SK-N-SH treated with all-trans-retinoic acid at 6 μM for 48 hours (cell line): Measurements from ENCODE around the gene NKD1.

Experiments used
- ATAC-seq: fragments of 200-7000 bp; cut with Tn5 transposase; 3 replicates; pipeline ENCODE4 v1.9.1; 2020; ENCODE audit warnings: mild to moderate bottlenecking, moderate library complexity
- ARNTL ChIP-seq: fragments of 450-650 bp; formaldehyde crosslinking; IDR thresholded peaks from 2 replicates; pipeline ENCODE4 v1.5.0; 2020; ENCODE audit warnings: low read depth, mild to moderate bottlenecking, moderate library complexity, borderline replicate concordance
- BACH2 ChIP-seq: fragments of 250-450 bp; sonication (Bioruptor Pico); IDR thresholded peaks from 2 replicates; pipeline ENCODE4 v1.9.0; 2021; ENCODE audit warnings: mild to moderate bottlenecking, borderline replicate concordance
- CSDC2 ChIP-seq: fragments of 250-450 bp; sonication (Bioruptor Pico); IDR thresholded peaks from 2 replicates; pipeline ENCODE4 v1.5.0; 2020; ENCODE audit warnings: mild to moderate bottlenecking, moderate library complexity
- CSRNP3 ChIP-seq: fragments of 250-450 bp; sonication (Bioruptor Pico); IDR thresholded peaks from 2 replicates; pipeline ENCODE4 v1.5.1; 2021; ENCODE audit warnings: mild to moderate bottlenecking, moderate library complexity
- GLIS3 ChIP-seq: fragments of 250-450 bp; sonication (Bioruptor Pico); IDR thresholded peaks from 2 replicates; pipeline ENCODE4 v1.5.0; 2020; ENCODE audit warnings: mild to moderate bottlenecking, moderate library complexity
- ISL1 ChIP-seq: fragments of 250-450 bp; sonication (Bioruptor Pico); IDR thresholded peaks from 2 replicates; pipeline ENCODE4 v2.1.2; 2022; ENCODE audit warnings: mild to moderate bottlenecking, moderate library complexity
- OSR1 ChIP-seq: fragments of 250-450 bp; sonication (Bioruptor Pico); IDR thresholded peaks from 2 replicates; pipeline ENCODE4 v1.8.0; 2022; ENCODE audit warnings: moderate library complexity, mild to moderate bottlenecking, inconsistent platforms
- PATZ1 ChIP-seq: fragments of 250-450 bp; sonication (Bioruptor Pico); IDR thresholded peaks from 2 replicates; pipeline ENCODE4 v1.8.0; 2020; ENCODE audit warnings: mild to moderate bottlenecking, moderate library complexity, borderline replicate concordance
- PPARA ChIP-seq: fragments of 250-450 bp; sonication (Bioruptor Pico); IDR thresholded peaks from 2 replicates; pipeline ENCODE4 v1.5.0; 2020; ENCODE audit warnings: mild to moderate bottlenecking, borderline replicate concordance
- RARB ChIP-seq: fragments of 250-450 bp; sonication (Bioruptor Pico); IDR thresholded peaks from 2 replicates; pipeline ENCODE4 v1.8.0; 2021; ENCODE audit warnings: mild to moderate bottlenecking, moderate library complexity
- SNAI2 ChIP-seq: fragments of 250-450 bp; sonication (Bioruptor Pico); IDR thresholded peaks from 2 replicates; pipeline ENCODE4 v1.5.0; 2020; ENCODE audit warnings: mild to moderate bottlenecking, moderate library complexity
- TCF4 ChIP-seq: fragments of 250-450 bp; sonication (Bioruptor Pico); IDR thresholded peaks from 2 replicates; pipeline ENCODE4 v1.8.0; 2021; ENCODE audit warnings: mild to moderate bottlenecking, moderate library complexity, borderline replicate concordance
- TOX ChIP-seq: fragments of 250-450 bp; sonication (Bioruptor Pico); IDR thresholded peaks from 2 replicates; pipeline ENCODE4 v1.8.0; 2021; ENCODE audit warnings: mild to moderate bottlenecking, moderate library complexity, borderline replicate concordance
- TSHZ2 ChIP-seq: fragments of 250-450 bp; sonication (Bioruptor Pico); IDR thresholded peaks from 2 replicates; pipeline ENCODE4 v1.5.0; 2020; ENCODE audit warnings: mild to moderate bottlenecking, moderate library complexity
- ZFP3 ChIP-seq: fragments of 250-450 bp; sonication (Bioruptor Pico); IDR thresholded peaks from 2 replicates; pipeline ENCODE4 v1.5.0; 2020; ENCODE audit warnings: mild to moderate bottlenecking, moderate library complexity
- ZFP30 ChIP-seq: fragments of 450-650 bp; formaldehyde crosslinking; IDR thresholded peaks from 2 replicates; pipeline ENCODE4 v1.5.0; 2022; ENCODE audit warnings: mild to moderate bottlenecking, moderate library complexity
- ZNF70 ChIP-seq: fragments of 450-650 bp; formaldehyde crosslinking; IDR thresholded peaks from 2 replicates; pipeline ENCODE4 v1.5.0; 2020; ENCODE audit warnings: mild to moderate bottlenecking, moderate library complexity
- ZNF8 ChIP-seq: fragments of 450-650 bp; formaldehyde crosslinking; IDR thresholded peaks from 2 replicates; pipeline ENCODE4 v1.5.0; 2020; ENCODE audit warnings: mild to moderate bottlenecking, moderate library complexity
- TF ChIP-seq, protein P1 (sequence below): fragments of 250-450 bp; sonication (Bioruptor Pico); IDR thresholded peaks from 2 replicates; pipeline ENCODE4 v1.5.1; 2020; ENCODE audit warnings: low read depth, mild to moderate bottlenecking, moderate library complexity

NKD1 gene

DNA sequence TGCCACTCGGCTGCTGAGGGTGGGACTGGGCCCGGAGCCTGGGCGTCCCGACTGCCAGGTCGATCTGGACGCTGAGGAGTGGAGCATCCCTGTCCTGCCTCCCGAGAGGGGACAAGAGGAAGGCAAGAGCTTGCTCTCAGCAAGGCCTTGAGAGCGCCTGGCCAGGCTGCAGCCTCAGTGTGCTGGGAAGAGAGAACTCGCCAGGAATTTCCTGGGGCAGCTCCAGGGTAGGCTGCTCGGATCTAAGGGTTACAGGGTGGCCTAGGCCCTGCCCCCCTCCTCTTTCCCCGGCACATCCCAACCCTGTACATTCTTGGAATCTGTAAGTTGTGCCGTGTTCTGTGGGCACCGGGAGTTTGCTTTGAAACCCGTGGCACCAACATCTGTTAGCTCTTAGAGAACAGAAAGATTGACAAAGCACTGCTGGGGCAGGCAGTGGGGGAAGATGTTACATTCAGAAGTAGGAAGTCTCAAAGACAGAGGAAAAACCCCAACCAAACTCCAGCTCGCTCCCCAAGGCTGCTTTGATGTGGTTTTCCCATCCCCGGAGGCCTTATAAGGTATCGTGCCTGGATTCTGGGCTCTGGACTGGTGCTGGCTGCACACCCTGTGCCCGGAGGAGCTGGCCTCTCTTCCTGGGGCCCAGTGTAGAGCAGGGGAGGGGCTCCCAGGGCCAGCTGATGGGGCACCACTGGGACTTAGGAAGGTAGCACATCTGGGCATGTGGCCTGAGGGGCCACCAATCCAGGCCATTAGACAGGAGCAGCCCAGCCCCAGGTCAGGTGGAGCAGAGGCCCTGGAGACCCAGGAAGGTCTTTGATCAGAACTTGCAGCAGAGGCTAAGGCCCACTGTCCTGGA is 55.2 kb downstream of the NKD1 start (continued):
- no peak for TF ChIP-seq CSRNP3
- no peak for TF ChIP-seq TOX (CRISPR knock-in tag)
- TF ChIP-seq OSR1 (CRISPR knock-in tag), result no peak
- TF ChIP-seq RARB (CRISPR knock-in tag), result no peak
- TF ChIP-seq ZNF70, result no peak
- no peak for TF ChIP-seq ZNF8 (CRISPR knock-in tag)
- TF ChIP-seq ISL1 (CRISPR knock-in tag), result no peak

DNA sequence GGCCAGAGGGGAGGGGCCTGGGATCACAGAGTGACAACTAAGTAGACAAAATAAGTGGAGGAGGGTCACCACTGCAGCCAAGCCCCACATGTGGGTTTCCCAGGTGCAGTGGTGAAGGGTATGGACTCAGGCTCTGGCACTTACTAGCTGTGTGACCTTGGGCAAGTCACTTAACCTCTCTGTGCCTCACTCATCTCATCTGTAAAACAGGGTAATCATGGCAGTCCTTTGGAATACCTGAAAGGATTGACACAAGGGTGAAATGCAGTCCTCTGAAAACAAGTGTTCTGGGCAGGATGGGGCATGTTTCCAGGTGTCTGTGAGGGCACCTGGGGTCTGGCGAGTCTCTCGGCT is 55.8 kb downstream of the NKD1 start:
- ATAC-seq, result no peak

DNA sequence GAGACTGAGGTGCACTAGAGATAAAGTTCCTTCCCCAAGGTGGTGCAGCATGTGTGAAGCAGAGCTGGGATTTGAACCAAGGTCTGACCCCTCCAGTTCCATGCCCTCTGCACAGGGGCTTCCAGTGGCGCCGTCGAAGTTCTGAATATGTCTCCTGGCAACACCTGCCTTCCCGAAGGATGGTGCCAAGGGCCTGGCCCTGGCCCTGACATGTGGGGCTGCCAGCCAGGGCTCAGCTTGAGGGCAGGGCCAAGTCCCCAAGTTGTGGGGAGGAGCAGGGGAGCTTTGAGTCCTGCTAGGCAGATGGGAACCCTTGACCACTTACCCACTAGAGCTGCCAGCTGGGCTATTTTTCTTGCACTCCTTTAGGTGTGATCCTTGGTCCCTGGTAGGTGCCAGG is 56.4 kb downstream of the NKD1 start:
- TF ChIP-seq PPARA (CRISPR knock-in tag) (no peak), BACH2 (CRISPR knock-in tag) (no peak), ZFP30 (CRISPR knock-in tag) (no peak), GLIS3 (CRISPR knock-in tag) (no peak), ZFP3 (CRISPR knock-in tag) (no peak), CSRNP3 (no peak), CSDC2 (CRISPR knock-in tag) (no peak), ZNF70 (no peak), SNAI2 (CRISPR knock-in tag) (no peak), TSHZ2 (CRISPR knock-in tag) (no peak), RARB (CRISPR knock-in tag) (no peak)
- TF ChIP-seq, all 23 proteins: peak for 0
- ATAC-seq, result no peak

More for the DNA sequence above, 55.8 kb downstream of the NKD1 start:
- no peak for TF ChIP-seq PPARA (CRISPR knock-in tag)
- no peak for TF ChIP-seq PATZ1
- TF ChIP-seq TCF4 (CRISPR knock-in tag), result no peak
- no peak for TF ChIP-seq TOX (CRISPR knock-in tag)
- TF ChIP-seq ZFP30 (CRISPR knock-in tag), result no peak
- TF ChIP-seq, protein P1, sequence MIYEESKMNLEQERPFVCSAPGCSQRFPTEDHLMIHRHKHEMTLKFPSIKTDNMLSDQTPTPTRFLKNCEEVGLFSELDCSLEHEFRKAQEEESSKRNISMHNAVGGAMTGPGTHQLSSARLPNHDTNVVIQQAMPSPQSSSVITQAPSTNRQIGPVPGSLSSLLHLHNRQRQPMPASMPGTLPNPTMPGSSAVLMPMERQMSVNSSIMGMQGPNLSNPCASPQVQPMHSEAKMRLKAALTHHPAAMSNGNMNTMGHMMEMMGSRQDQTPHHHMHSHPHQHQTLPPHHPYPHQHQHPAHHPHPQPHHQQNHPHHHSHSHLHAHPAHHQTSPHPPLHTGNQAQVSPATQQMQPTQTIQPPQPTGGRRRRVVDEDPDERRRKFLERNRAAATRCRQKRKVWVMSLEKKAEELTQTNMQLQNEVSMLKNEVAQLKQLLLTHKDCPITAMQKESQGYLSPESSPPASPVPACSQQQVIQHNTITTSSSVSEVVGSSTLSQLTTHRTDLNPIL (CRISPR knock-in tag), result no peak
- TF ChIP-seq ZNF70, result no peak
- no peak for TF ChIP-seq SNAI2 (CRISPR knock-in tag)
- no peak for TF ChIP-seq ARNTL
- no peak for TF ChIP-seq RARB (CRISPR knock-in tag)
- no peak for TF ChIP-seq TSHZ2 (CRISPR knock-in tag)
- TF ChIP-seq, all 23 proteins: peak for 0
